Bronchial epithelial cell (primary cell): ENCODE results near the gene CUBN. TPM values are rescaled to one million over a fixed set of nuclear protein-coding genes. Genes with fewer than 3 reads are reported as not detected.
"Not testable (repeated sequence)": the region's sequence is repeated elsewhere in the genome, so short reads cannot be mapped to it uniquely, and the experiment has no call there.

Source experiments
- DNase-seq: peaks from one replicate; pipeline ENCODE4 v3.0.0-alpha.2; 2010; ENCODE audit warnings: low read depth
- FAIRE-seq: peaks from 2 replicates; lab custom pipeline; 2011; peaks lifted over from hg19 to GRCh38; lab: Jason Lieb, UNC
- H3K27me3 ChIP-seq: 2 replicates; pipeline ENCODE4 v1.5.1; 2011; ENCODE audit warnings: low read length; ENCODE audit not compliant: control insufficient read depth, insufficient read depth
- H3K36me3 ChIP-seq: 2 replicates; pipeline ENCODE4 v1.5.1; 2011; ENCODE audit warnings: low read length; ENCODE audit not compliant: control insufficient read depth, insufficient read depth
- H3K4me3 ChIP-seq: 2 replicates; pipeline ENCODE4 v1.5.1; 2011; ENCODE audit warnings: mild to moderate bottlenecking, low read depth, low read length, control low read depth
- CTCF ChIP-seq: IDR thresholded peaks from 2 replicates; pipeline ENCODE4 v1.5.1; 2011; ENCODE audit warnings: mild to moderate bottlenecking, moderate library complexity, low read length, control low read depth, inconsistent platforms; ENCODE audit not compliant: insufficient read depth, severe bottlenecking
- total RNA-seq: library from RNA; depleted of rRNA; stranded (reverse); fragments of >200 nt; gene quantifications from 2 replicates; pipeline ENCODE4 v1.2.1, GENCODE V29; 2014

The CUBN gene
- total RNA-seq, 1 donor from 2014 or later = 0.53 TPM

- no peak for FAIRE-seq
- Histone ChIP-seq H3K36me3 (no peaks in the 10 kb centered on the region), H3K27me3 (no peaks in the 10 kb centered on the region), H3K4me3 (no peak overlapping the region)
- DNase-seq = no peak
- TF ChIP-seq CTCF = no peak
These were observed 7.6 kb downstream of the CUBN start for GRCh38 chr10:17122052-17122451.

GRCh38 chr10:17120694-17121093 lies 8.9 kb downstream of the CUBN start:
- Histone ChIP-seq H3K27me3 (no peaks in the 10 kb centered on the region), H3K36me3 (no peaks in the 10 kb centered on the region), H3K4me3 (no peak overlapping the region)
- FAIRE-seq = no peak
- DNase-seq = no peak
- no peak for TF ChIP-seq CTCF

GRCh38 chr10:17119845-17120244 lies 9.8 kb downstream of the CUBN start:
- Histone ChIP-seq H3K27me3 (no peaks in the 10 kb centered on the region), H3K36me3 (no peaks in the 10 kb centered on the region), H3K4me3 (no peak overlapping the region)
- TF ChIP-seq CTCF = no peak
- no peak for DNase-seq
- FAIRE-seq = no peak

DNA sequence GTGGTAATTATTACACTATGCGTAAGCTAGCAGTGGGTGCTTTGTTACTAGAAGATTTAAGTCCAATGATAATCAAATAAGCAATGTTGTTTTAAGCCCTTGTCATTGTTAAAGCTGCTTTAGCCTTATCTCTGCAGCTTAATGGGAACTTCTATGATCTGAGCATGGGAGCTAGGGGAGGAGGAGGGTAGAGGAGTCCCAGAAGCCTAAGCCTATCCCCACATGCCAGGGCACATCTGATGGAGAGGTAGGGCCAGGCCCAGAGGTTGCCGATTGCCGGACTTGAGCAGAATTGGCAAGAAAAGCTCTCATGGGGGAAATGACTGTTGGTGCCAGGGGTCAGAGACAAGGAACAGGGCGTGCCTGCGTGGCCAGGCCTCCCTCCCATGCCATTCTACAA lies 13.4 kb downstream of the CUBN start:
- Histone ChIP-seq H3K36me3 (no peaks in the 10 kb centered on the region), H3K27me3 (no peaks in the 10 kb centered on the region), H3K4me3 (no peak overlapping the region)
- no peak for DNase-seq
- TF ChIP-seq CTCF = no peak
- FAIRE-seq = no peak

DNA sequence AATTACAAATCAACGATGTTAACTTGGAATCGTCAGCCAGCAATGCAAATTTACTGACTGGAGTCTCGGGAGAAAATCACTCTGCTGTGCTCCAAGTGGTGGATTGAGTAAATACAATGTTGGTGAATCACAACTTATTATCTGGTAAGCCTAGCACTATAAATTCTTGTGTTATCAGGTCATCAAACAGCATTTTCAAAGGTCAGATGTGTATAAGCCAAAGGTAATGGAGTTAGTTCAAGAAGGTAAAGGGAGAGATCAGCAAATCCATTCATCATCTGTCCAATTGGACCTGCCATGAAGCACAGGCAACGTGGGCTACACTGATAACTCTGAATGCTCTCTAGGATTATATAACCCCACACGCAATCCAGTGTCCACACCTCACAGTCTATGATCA lies 13.9 kb downstream of the CUBN start:
- FAIRE-seq = no peak

DNA sequence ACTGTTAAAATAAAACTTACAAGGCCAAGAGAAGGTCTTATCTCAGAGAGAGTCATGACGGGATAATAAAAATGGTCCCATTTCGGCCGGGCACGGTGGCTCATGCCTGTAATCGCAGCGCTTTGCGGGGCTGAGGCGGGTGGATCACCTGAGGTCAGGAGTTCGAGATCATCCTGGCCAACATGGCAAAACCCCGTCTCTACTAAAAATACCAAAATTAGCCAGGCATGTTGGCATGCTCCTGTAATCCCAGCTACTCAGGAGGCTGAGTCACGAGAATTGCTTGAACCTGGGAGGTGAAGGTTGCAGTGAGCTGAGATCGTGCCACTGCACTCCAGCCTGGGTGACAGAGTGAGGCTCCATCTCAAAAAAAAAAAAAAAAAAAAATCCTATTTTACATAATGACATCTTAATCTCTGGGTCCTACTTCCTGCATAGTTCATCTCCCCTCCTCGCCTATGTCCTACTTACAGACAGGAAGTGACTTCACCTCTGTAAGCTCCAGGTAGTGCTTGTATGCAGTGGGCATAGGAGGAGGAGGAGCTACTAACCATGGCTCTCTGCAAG lies 14.7 kb downstream of the CUBN start:
- not testable (repeated sequence) for DNase-seq, H3K36me3 ChIP-seq, H3K27me3 ChIP-seq, FAIRE-seq, H3K4me3 ChIP-seq

More for the DNA sequence above, 13.9 kb downstream of the CUBN start:
- Histone ChIP-seq H3K27me3 (no peaks in the 10 kb centered on the region), H3K4me3 (no peak overlapping the region), H3K36me3 (no peaks in the 10 kb centered on the region)
- peak; percentile 67 for DNase-seq
- TF ChIP-seq CTCF = no peak
